Measurements from ENCODE around the gene REPIN1. TPM values are rescaled to one million over a fixed set of nuclear protein-coding genes. Genes with fewer than 3 reads are reported as not detected.
A peak's percentile ranks its signal among the peaks of the same experiment; 100 is the strongest.

REPIN1 gene
- total and polyA plus RNA-seq, 9 of the 15 experiments (the other 6 are each of a cell fraction or from before 2014, with no cell fraction given) = 8.1 to 283 (median 94.3) TPM

- TF ChIP-seq ETV6 (IDR thresholded peaks at IDR 0.05; ENCODE audit: borderline replicate concordance in 1 of 2, low read depth in 2 of 2, low read length in 1 of 2) (no peak), ETV6 (CRISPR knock-in tag; IDR thresholded peaks at IDR 0.05; ENCODE audit: borderline replicate concordance) (no peak), ZNF445 (CRISPR knock-in tag; IDR thresholded peaks at IDR 0.05; ENCODE audit: low read depth) (no peak), CBFA2T2 (conservative IDR thresholded peaks at IDR 0.05) (no peak), FOXO4 (CRISPR knock-in tag; IDR thresholded peaks at IDR 0.05) (no peak), TFAM (CRISPR knock-in tag; conservative IDR thresholded peaks at IDR 0.05) (no peak), PKNOX1 (IDR thresholded peaks at IDR 0.05) (no peak), ZNF140 (CRISPR knock-in tag; IDR thresholded peaks at IDR 0.05) (no peak), ATF2 (CRISPR knock-in tag; IDR thresholded peaks at IDR 0.05) (no peak), THAP12 (CRISPR knock-in tag; IDR thresholded peaks at IDR 0.05) (no peak), ADNP (tag; IDR thresholded peaks at IDR 0.05) (peak; percentile 86), ZNF23 (CRISPR knock-in tag; IDR thresholded peaks at IDR 0.05) (no peak), ARNT (IDR thresholded peaks at IDR 0.05) (peak in 1 of 2 experiments; percentile 26; a peak in 1 of 4 replicates), MCM5 (IDR thresholded peaks at IDR 0.05; ENCODE audit: low read depth) (no peak), CBX5 (IDR thresholded peaks at IDR 0.05; ENCODE audit: borderline replicate concordance, low read depth) (no peak), ZKSCAN8 (CRISPR knock-in tag; IDR thresholded peaks at IDR 0.05) (no peak), POLR2H (tag; IDR thresholded peaks at IDR 0.05; ENCODE audit: low read depth) (no peak), BRF1 (IDR thresholded peaks at IDR 0.05; ENCODE audit: borderline replicate concordance, extremely low read depth, insufficient read length) (no peak), RFX7 (CRISPR knock-in tag; IDR thresholded peaks at IDR 0.05) (no peak), ATF4 (CRISPR knock-in tag; IDR thresholded peaks at IDR 0.05) (no peak), ZNF785 (CRISPR knock-in tag; IDR thresholded peaks at IDR 0.05) (no peak), KHSRP (IDR thresholded peaks at IDR 0.05) (no peak), PHB (CRISPR knock-in tag; IDR thresholded peaks at IDR 0.05) (no peak), SMAD2 (IDR thresholded peaks at IDR 0.05; ENCODE audit: low read depth, low read length) (no peak)
Measured at GRCh38 chr7:150359622-150360362, 8.8 kb upstream of the REPIN1 start (continued).

Data from K562 (cell line).